ENCODE measurements around the gene IL34.

The IL34 gene

DNA sequence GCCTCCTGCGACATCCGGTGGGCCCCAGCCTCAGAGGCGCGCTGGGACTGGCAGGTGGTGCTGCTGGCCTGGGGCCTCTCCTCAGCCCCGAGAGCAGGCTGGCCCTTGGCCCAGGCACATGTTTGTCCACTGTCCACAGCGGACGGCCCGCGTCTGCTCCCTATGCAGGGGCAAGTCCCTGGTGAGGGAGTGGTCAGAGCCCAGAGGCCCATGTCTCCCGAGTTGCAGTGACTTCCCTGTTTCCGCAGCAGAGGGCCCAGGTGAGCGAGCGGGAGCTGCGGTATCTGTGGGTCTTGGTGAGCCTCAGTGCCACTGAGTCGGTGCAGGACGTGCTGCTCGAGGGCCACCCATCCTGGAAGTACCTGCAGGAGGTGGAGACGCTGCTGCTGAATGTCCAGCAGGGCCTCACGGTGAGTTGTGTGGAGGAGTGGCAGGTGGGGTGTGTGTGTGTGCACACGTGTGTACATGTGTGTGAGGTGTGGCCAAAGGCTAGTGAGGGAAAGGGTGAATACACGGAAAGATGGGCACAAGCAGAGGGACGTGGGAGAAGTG is 10.4 kb downstream of the IL34 start:
- Histone ChIP-seq H3K9ac (no peak overlapping the region), H3K4me1 (no peaks in the 10 kb centered on the region), H3K4me3 (ENCODE audit: low read depth, low read length) (no peak overlapping the region), H2AFZ (no peak overlapping the region), H3K9me3 (ENCODE audit: control insufficient read depth, low read length) (no peaks in the 10 kb centered on the region), H3K36me3 (ENCODE audit: control insufficient read depth, insufficient read depth, low read length) (no peaks in the 10 kb centered on the region), H3K79me2 (no peaks in the 10 kb centered on the region), H3K4me2 (ENCODE audit: low read length) (no peak overlapping the region), H3K27me3 (ENCODE audit: control insufficient read depth, insufficient read depth, low read length) (no peaks in the 10 kb centered on the region), H3K27ac (no peak overlapping the region)
- TF ChIP-seq, protein P1, sequence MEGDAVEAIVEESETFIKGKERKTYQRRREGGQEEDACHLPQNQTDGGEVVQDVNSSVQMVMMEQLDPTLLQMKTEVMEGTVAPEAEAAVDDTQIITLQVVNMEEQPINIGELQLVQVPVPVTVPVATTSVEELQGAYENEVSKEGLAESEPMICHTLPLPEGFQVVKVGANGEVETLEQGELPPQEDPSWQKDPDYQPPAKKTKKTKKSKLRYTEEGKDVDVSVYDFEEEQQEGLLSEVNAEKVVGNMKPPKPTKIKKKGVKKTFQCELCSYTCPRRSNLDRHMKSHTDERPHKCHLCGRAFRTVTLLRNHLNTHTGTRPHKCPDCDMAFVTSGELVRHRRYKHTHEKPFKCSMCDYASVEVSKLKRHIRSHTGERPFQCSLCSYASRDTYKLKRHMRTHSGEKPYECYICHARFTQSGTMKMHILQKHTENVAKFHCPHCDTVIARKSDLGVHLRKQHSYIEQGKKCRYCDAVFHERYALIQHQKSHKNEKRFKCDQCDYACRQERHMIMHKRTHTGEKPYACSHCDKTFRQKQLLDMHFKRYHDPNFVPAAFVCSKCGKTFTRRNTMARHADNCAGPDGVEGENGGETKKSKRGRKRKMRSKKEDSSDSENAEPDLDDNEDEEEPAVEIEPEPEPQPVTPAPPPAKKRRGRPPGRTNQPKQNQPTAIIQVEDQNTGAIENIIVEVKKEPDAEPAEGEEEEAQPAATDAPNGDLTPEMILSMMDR (IDR thresholded peaks at IDR 0.05), result no peak

DNA sequence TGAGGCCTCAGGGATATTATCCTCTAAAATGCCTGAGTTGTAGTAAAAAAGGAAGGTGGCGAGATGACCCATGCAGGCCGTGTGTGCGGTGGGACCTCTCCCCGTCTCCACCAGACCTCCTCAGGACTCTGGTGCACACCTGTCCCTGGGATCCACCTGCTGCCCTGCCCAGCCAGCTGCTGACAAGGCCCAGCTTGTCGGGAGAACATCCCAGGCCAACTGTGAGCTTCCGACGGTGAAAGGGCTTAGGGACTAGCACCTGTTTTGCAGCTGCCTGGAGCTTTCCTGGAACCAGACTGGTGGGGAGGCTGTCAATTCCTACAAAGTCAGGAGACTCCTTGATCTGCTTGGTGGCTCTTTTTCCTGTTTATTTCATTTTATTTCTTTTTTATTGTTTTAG is 11.6 kb downstream of the IL34 start:
- H3K9ac ChIP-seq, result no peak overlapping the region
- H3K79me2 ChIP-seq, result no peaks in the 10 kb centered on the region

DNA sequence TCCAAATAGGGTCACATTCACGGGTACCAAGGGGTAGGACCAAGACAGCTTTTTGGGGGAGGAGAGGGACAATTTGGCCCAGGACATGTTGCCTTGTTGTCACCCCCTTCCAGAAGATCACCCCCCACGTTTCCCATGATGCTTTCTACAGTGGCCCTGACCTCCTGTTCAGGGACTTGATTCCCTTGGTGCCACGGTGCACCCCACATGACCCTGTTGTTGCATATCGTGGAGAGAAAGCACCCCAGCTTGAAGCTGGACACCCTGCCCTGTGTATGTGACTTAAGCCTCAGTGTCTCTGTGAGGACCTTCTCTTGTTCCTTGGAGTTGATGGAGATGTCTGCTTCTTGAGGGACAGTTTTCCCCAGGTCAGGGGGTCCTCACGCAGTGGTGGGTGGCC is 12.6 kb downstream of the IL34 start:
- Histone ChIP-seq H3K4me3 (ENCODE audit: low read depth, low read length) (no peak overlapping the region), H3K4me1 (no peaks in the 10 kb centered on the region), H3K36me3 (ENCODE audit: control insufficient read depth, insufficient read depth, low read length) (no peaks in the 10 kb centered on the region), H3K27ac (no peak overlapping the region), H3K9ac (no peak overlapping the region), H3K4me2 (ENCODE audit: low read length) (no peak overlapping the region), H2AFZ (no peak overlapping the region), H3K79me2 (no peaks in the 10 kb centered on the region), H3K27me3 (ENCODE audit: control insufficient read depth, insufficient read depth, low read length) (no peaks in the 10 kb centered on the region), H3K9me3 (ENCODE audit: control insufficient read depth, low read length) (no peaks in the 10 kb centered on the region)
- TF ChIP-seq, protein P1 (IDR thresholded peaks at IDR 0.05), result no peak

More for the DNA sequence above, 11.6 kb downstream of the IL34 start:
- H3K4me1 ChIP-seq, result no peaks in the 10 kb centered on the region
- TF ChIP-seq, protein P1 (IDR thresholded peaks at IDR 0.05), result no peak
- no peak overlapping the region for H3K27ac ChIP-seq
- H3K4me2 ChIP-seq (ENCODE audit: low read length), result no peak overlapping the region
- H3K27me3 ChIP-seq (ENCODE audit: control insufficient read depth, insufficient read depth, low read length), result no peaks in the 10 kb centered on the region
- H2AFZ ChIP-seq, result no peak overlapping the region
- no peaks in the 10 kb centered on the region for H3K9me3 ChIP-seq (ENCODE audit: control insufficient read depth, low read length)
- H3K4me3 ChIP-seq (ENCODE audit: low read depth, low read length), result no peak overlapping the region
- H3K36me3 ChIP-seq (ENCODE audit: control insufficient read depth, insufficient read depth, low read length), result no peaks in the 10 kb centered on the region

DNA sequence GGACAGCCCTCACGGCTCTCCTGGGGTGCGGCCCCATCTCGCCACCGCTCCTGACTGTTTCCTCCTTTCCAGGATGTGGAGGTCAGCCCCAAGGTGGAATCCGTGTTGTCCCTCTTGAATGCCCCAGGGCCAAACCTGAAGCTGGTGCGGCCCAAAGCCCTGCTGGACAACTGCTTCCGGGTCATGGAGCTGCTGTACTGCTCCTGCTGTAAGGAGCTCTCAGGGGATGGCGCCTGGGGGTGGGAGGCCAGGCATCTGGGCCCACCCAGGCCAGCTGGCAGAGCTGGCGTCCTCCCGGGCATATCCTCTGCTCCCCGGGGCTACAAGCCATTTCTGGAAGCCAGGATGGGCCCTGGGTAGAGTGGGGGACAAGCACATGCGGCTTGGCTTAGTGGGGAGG is 13.2 kb downstream of the IL34 start:
- Histone ChIP-seq H3K4me2 (ENCODE audit: low read length) (no peak overlapping the region), H3K4me3 (ENCODE audit: low read depth, low read length) (no peak overlapping the region), H3K36me3 (ENCODE audit: control insufficient read depth, insufficient read depth, low read length) (no peaks in the 10 kb centered on the region), H3K9ac (no peak overlapping the region), H3K27ac (no peak overlapping the region), H3K27me3 (ENCODE audit: control insufficient read depth, insufficient read depth, low read length) (no peaks in the 10 kb centered on the region), H3K79me2 (no peaks in the 10 kb centered on the region), H3K4me1 (no peaks in the 10 kb centered on the region), H3K9me3 (ENCODE audit: control insufficient read depth, low read length) (no peaks in the 10 kb centered on the region), H2AFZ (no peak overlapping the region)
- TF ChIP-seq, protein P1 (IDR thresholded peaks at IDR 0.05), result no peak

DNA sequence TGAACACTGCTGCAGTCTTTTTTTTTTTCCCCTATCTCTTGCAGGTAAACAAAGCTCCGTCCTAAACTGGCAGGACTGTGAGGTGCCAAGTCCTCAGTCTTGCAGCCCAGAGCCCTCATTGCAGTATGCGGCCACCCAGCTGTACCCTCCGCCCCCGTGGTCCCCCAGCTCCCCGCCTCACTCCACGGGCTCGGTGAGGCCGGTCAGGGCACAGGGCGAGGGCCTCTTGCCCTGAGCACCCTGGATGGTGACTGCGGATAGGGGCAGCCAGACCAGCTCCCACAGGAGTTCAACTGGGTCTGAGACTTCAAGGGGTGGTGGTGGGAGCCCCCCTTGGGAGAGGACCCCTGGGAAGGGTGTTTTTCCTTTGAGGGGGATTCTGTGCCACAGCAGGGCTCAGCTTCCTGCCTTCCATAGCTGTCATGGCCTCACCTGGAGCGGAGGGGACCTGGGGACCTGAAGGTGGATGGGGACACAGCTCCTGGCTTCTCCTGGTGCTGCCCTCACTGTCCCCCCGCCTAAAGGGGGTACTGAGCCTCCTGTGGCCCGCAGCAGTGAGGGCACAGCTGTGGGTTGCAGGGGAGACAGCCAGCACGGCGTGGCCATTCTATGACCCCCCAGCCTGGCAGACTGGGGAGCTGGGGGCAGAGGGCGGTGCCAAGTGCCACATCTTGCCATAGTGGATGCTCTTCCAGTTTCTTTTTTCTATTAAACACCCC is 13.8 kb downstream of the IL34 start:
- no peak overlapping the region for H2AFZ ChIP-seq
- no peak overlapping the region for H3K4me2 ChIP-seq (ENCODE audit: low read length)
- no peaks in the 10 kb centered on the region for H3K79me2 ChIP-seq
- no peak overlapping the region for H3K27ac ChIP-seq
- no peak overlapping the region for H3K4me3 ChIP-seq (ENCODE audit: low read depth, low read length)
- H3K27me3 ChIP-seq (ENCODE audit: control insufficient read depth, insufficient read depth, low read length), result no peaks in the 10 kb centered on the region
- TF ChIP-seq, protein P1 (IDR thresholded peaks at IDR 0.05), result no peak
- H3K9ac ChIP-seq, result no peak overlapping the region
- no peaks in the 10 kb centered on the region for H3K9me3 ChIP-seq (ENCODE audit: control insufficient read depth, low read length)
- no peaks in the 10 kb centered on the region for H3K36me3 ChIP-seq (ENCODE audit: control insufficient read depth, insufficient read depth, low read length)
- H3K4me1 ChIP-seq, result no peaks in the 10 kb centered on the region

Measured in parathyroid adenoma (tissue), 2 donors.